Chondrocyte (in vitro differentiated cells): ENCODE data around the gene CAPN2. TPM values are rescaled to one million over a fixed set of nuclear protein-coding genes. Genes with fewer than 3 reads are reported as not detected.

Source experiments
- DNase-seq: peaks from one replicate; pipeline ENCODE4 v3.0.0; 2021; ENCODE audit warnings: mixed read lengths, low spot score
- H3K27ac Mint-ChIP-seq: one replicate; pipeline ENCODE4 v1.8.0; 2021; ENCODE audit warnings: mild to moderate bottlenecking, moderate library complexity, mixed read lengths; ENCODE audit not compliant: unreplicated experiment
- H3K27me3 Mint-ChIP-seq: 2 replicates; pipeline ENCODE4 v1.8.0; 2021; ENCODE audit warnings: low read depth, mixed read lengths
- H3K36me3 Mint-ChIP-seq: 2 replicates; pipeline ENCODE4 v1.8.0; 2021; ENCODE audit warnings: low read depth, mixed read lengths
- H3K4me1 Mint-ChIP-seq: 2 replicates; pipeline ENCODE4 v1.8.0; 2021; ENCODE audit warnings: low read depth, mild to moderate bottlenecking, mixed read lengths
- H3K4me3 Mint-ChIP-seq: one replicate; pipeline ENCODE4 v1.8.0; 2021; ENCODE audit warnings: mild to moderate bottlenecking, moderate library complexity, mixed read lengths; ENCODE audit not compliant: unreplicated experiment
- H3K9me3 Mint-ChIP-seq: 2 replicates; pipeline ENCODE4 v1.8.0; 2021; ENCODE audit warnings: low read depth, mixed read lengths
- total RNA-seq: library from RNA; stranded (reverse); gene quantifications from 3 replicates; pipeline ENCODE4 v1.2.1, GENCODE V29; 2021
- TF ChIP-seq, protein P1 (sequence below): fragments of 200-600 bp; sonication (generic); IDR thresholded peaks from 2 replicates; pipeline ENCODE4 v1.5.0; 2021; ENCODE audit warnings: antibody characterized with exemption, mild to moderate bottlenecking, moderate library complexity

CAPN2 gene
- total RNA-seq, 1 donor from 2014 or later: 241 TPM

DNA sequence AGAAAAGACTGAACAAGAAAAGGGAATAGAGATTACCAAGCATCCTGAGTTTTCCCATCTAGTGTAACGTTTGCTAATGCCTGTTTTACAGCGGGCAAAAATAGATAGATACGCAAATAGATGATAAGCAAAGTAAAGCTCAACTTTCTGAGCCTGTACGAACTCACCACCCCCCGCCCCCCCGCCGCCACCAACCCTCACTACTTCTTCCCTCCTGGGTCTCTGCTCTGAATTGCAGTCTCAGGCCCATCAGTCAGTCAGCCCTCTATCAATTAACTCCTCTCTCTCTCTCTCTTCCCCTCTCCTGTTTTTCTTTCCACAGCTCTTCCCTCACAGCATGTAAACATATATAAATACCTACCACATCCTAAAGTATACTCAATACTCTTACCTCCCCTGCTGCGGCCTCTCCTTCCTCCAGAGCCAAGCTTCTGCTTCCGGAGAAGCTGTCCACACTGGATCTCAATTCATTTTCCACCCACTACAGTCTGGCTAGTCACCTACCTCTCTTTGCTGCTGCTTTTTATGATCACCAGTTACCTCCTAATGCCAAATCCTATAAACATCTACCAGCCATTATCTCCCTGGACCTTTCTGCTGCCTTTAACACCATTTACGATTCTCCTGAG lies 64.6 kb downstream of the CAPN2 start:
- peaks cover 36% of the 10 kb centered on the region for H3K4me1 Mint-ChIP-seq
- TF ChIP-seq, protein P1, sequence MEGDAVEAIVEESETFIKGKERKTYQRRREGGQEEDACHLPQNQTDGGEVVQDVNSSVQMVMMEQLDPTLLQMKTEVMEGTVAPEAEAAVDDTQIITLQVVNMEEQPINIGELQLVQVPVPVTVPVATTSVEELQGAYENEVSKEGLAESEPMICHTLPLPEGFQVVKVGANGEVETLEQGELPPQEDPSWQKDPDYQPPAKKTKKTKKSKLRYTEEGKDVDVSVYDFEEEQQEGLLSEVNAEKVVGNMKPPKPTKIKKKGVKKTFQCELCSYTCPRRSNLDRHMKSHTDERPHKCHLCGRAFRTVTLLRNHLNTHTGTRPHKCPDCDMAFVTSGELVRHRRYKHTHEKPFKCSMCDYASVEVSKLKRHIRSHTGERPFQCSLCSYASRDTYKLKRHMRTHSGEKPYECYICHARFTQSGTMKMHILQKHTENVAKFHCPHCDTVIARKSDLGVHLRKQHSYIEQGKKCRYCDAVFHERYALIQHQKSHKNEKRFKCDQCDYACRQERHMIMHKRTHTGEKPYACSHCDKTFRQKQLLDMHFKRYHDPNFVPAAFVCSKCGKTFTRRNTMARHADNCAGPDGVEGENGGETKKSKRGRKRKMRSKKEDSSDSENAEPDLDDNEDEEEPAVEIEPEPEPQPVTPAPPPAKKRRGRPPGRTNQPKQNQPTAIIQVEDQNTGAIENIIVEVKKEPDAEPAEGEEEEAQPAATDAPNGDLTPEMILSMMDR: no peak
- no peaks in the 10 kb centered on the region for H3K27me3 Mint-ChIP-seq
- H3K4me3 Mint-ChIP-seq: no peak overlapping the region
- no peak for DNase-seq
- H3K9me3 Mint-ChIP-seq: no peaks in the 10 kb centered on the region
- peaks cover 30% of the 10 kb centered on the region for H3K36me3 Mint-ChIP-seq
- peak overlapping the region; percentile 90 for H3K27ac Mint-ChIP-seq

DNA sequence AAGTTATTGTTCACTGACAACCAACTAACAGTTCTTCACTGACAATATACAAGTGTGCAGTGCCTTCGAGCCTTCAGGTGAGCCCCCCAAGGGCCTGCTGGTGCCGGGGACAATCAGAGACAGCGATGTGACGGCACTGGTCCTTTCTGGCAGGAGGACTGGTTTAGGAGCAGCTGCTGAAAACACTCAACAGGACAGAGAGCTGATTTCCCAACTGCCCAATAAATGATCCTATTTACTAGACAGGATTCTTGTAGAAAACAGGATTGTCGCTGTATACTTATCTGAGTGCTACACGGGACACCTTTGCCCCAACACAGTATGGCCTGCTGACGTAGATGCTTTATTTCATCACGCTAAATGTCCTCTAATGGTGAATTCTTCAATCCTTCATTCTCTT lies 68.0 kb downstream of the CAPN2 start:
- Mint-ChIP-seq H3K36me3 (peaks cover 28% of the 10 kb centered on the region), H3K27me3 (no peaks in the 10 kb centered on the region), H3K4me1 (peaks cover 22% of the 10 kb centered on the region), H3K27ac (no peak overlapping the region), H3K9me3 (no peaks in the 10 kb centered on the region), H3K4me3 (no peak overlapping the region)
- DNase-seq: no peak
- TF ChIP-seq, protein P1: no peak

DNA sequence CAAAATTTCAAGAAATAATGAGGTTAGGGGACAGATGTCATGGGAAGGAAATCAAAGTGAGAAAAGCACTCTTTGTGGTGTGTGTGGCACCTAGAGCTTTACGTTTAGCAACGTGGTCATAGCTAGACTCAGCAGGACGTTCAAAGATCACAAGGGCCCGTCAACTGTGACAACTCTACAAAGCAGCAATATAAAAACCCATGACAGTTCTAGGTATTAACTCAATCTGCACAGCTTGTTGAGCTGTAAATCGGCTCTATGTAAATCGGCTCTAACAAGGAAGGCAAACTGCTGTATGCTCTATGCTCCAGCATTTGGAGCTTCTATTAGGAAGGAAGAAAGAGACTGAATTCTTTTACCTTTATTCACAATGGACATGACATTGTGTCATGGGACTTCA lies 68.6 kb downstream of the CAPN2 start:
- no peak for DNase-seq
- peaks cover 15% of the 10 kb centered on the region for H3K4me1 Mint-ChIP-seq
- H3K27me3 Mint-ChIP-seq: no peaks in the 10 kb centered on the region
- no peaks in the 10 kb centered on the region for H3K9me3 Mint-ChIP-seq
- TF ChIP-seq, protein P1: no peak
- H3K4me3 Mint-ChIP-seq: no peak overlapping the region
- peaks cover 30% of the 10 kb centered on the region for H3K36me3 Mint-ChIP-seq
- no peak overlapping the region for H3K27ac Mint-ChIP-seq

DNA sequence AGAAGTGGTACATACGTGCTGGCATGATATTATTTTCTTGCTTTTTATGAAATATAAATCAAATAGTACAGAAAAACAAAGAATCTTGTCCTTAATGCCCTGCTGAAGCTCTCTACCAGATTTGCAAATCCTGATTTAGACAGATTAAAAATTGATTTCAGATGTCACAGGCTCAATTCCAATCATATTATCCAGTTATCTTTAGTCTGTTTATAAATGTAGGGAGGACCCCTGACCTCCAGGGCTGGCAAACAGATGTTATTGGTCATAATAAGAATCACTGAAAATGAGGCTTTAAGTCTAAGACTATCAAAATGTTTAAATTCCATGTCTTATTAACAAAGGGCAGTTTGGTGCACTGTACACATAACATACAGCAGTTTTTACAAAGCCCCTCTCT lies 71.3 kb downstream of the CAPN2 start:
- Mint-ChIP-seq H3K9me3 (no peaks in the 10 kb centered on the region), H3K36me3 (peaks cover 23% of the 10 kb centered on the region), H3K4me1 (peaks cover 3% of the 10 kb centered on the region), H3K27ac (no peak overlapping the region), H3K4me3 (no peak overlapping the region), H3K27me3 (no peaks in the 10 kb centered on the region)
- TF ChIP-seq, protein P1: no peak
- DNase-seq: no peak

DNA sequence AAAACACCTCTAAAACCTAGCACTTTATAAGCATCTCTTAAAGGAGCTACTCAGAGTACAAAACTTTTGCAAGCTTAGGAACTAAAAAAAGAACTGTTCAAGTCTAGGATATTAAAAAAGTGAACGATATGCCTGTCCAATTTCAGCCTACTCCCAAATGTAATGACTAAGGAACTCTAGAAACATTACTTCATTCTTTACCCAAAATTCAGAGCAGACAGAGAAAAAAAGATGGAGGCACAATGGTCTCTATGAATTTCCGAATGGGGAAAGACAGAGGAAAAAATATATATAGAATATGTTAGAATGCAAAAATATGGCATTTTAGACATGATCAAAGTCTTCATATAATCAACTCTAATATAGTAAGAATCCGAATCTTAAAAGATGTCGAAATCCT lies 72.2 kb downstream of the CAPN2 start:
- H3K27me3 Mint-ChIP-seq: no peaks in the 10 kb centered on the region
- no peak for DNase-seq
- no peak overlapping the region for H3K27ac Mint-ChIP-seq
- no peak overlapping the region for H3K4me3 Mint-ChIP-seq
- peaks cover 3% of the 10 kb centered on the region for H3K4me1 Mint-ChIP-seq
- H3K36me3 Mint-ChIP-seq: peaks cover 23% of the 10 kb centered on the region
- no peaks in the 10 kb centered on the region for H3K9me3 Mint-ChIP-seq
- TF ChIP-seq, protein P1: no peak
